Activated CD8-positive, alpha-beta T cell treated with anti-CD3 and anti-CD28 coated beads, Interleukin-2, amount 10 ng/mL, durations not matched to agents 7 days and 5 days (primary cell): ENCODE results near the gene TTC33. TPM values are rescaled to one million over a fixed set of nuclear protein-coding genes. Genes with fewer than 3 reads are reported as not detected.
A peak's percentile ranks its signal among the peaks of the same experiment; 100 is the strongest.

Experiments
- ATAC-seq: fragments of 150-1000 bp; cut with Tn5 transposase; one replicate; pipeline ENCODE4 v1.10.0; 2021; ENCODE audit warnings: moderate library complexity
- CTCF ChIA-PET: fragments of 350-600 bp; sonication (Branson Sonifier 250); formaldehyde crosslinking; loops from one replicate; lab custom pipeline; 2021; ENCODE audit warnings: antibody characterized with exemption; lab: Charles Lee
- POLR2A ChIA-PET: fragments of 350-600 bp; sonication (Branson Sonifier 250); formaldehyde crosslinking; loops from one replicate; lab custom pipeline; 2021; ENCODE audit warnings: antibody characterized with exemption; lab: Charles Lee
- DNase-seq: peaks from one replicate; pipeline ENCODE4 v3.0.0-alpha.2; 2020
- H3K27ac Mint-ChIP-seq: one replicate; pipeline ENCODE4 v1.8.0; 2021; ENCODE audit warnings: mild to moderate bottlenecking, mixed read lengths
- H3K27me3 Mint-ChIP-seq: one replicate; pipeline ENCODE4 v1.8.0; 2021; ENCODE audit warnings: low read depth, mixed read lengths
- H3K36me3 Mint-ChIP-seq: one replicate; pipeline ENCODE4 v1.8.0; 2021; ENCODE audit warnings: low read depth, mixed read lengths
- H3K4me1 Mint-ChIP-seq: one replicate; pipeline ENCODE4 v1.8.0; 2021; ENCODE audit warnings: low read depth, mixed read lengths
- H3K4me3 Mint-ChIP-seq: one replicate; pipeline ENCODE4 v1.8.0; 2021; ENCODE audit warnings: mild to moderate bottlenecking, mixed read lengths
- H3K9me3 Mint-ChIP-seq: one replicate; pipeline ENCODE4 v1.8.0; 2022; ENCODE audit warnings: mixed read lengths; ENCODE audit not compliant: insufficient read depth
- total RNA-seq, 2 experiments: library from RNA; stranded (reverse); gene quantifications; one replicate each; pipeline ENCODE4 v1.2.3, GENCODE V29; 2021

The TTC33 gene
- total RNA-seq, 2 experiments from 2014 or later: 13.4 to 14.0 TPM

GRCh38 chr5:40485021-40485998, 270.5 kb downstream of the TTC33 start:
- ChIA-PET POLR2A (interaction anchor here (1.0 to 3.1 kb wide), 3 partner anchors 44 to 195 kb away, joined by 3 to 21 read pairs (median 4); partner anchors contain the start of gene PTGER4), CTCF (interaction anchor here (1.4 to 2.0 kb wide), 4 partner anchors 16 to 199 kb away, joined by 3 to 6 read pairs (median 4); partner anchors contain the start of gene PTGER4)
- no peak overlapping the region for H3K27ac Mint-ChIP-seq
- H3K36me3 Mint-ChIP-seq: peaks cover 3% of the 10 kb centered on the region
- ATAC-seq: no peak
- H3K4me1 Mint-ChIP-seq: peaks cover 75% of the 10 kb centered on the region
- H3K27me3 Mint-ChIP-seq: no peaks in the 10 kb centered on the region
- DNase-seq: no peak
- H3K4me3 Mint-ChIP-seq: no peak overlapping the region
- H3K9me3 Mint-ChIP-seq: no peaks in the 10 kb centered on the region

DNA sequence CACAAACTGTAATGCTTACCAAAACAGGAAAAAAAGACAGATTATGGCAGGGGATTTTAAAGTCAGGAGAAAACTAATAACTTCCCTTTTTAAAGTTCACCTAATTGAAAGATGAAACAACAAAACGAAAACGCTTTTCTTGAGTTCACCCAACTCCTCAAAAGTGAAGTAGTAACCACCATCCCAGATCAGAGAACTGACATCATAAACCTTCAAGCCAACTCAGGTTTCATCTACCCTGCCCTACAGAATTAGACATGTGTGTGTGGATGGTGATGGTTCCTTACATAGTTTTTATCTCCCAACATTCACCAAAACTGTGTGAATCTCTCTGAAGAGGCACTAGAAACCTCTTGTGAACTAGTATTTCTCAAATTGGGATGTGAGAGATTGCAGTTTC, 271.3 kb downstream of the TTC33 start:
- CTCF ChIA-PET: interaction anchor here (1.5 to 1.8 kb wide), 2 partner anchors 17 to 100 kb away, joined by 3 to 6 read pairs; no protein-coding TSS in a partner anchor
- ATAC-seq: no peak

GRCh38 chr5:40483316-40483715, 272.4 kb downstream of the TTC33 start:
- Mint-ChIP-seq H3K4me3 (no peak overlapping the region), H3K27me3 (no peaks in the 10 kb centered on the region), H3K27ac (no peak overlapping the region), H3K9me3 (peaks cover 7% of the 10 kb centered on the region), H3K4me1 (peaks cover 73% of the 10 kb centered on the region), H3K36me3 (peaks cover under 1% of the 10 kb centered on the region)
- no peak for ATAC-seq
- ChIA-PET POLR2A (no interaction called here), CTCF (no interaction called here)
- no peak for DNase-seq

More for the DNA sequence above, 271.3 kb downstream of the TTC33 start:
- Mint-ChIP-seq H3K4me1 (peaks cover 78% of the 10 kb centered on the region), H3K4me3 (no peak overlapping the region), H3K27ac (no peak overlapping the region), H3K9me3 (peaks cover 4% of the 10 kb centered on the region), H3K27me3 (no peaks in the 10 kb centered on the region), H3K36me3 (peaks cover 3% of the 10 kb centered on the region)
- DNase-seq: no peak
- POLR2A ChIA-PET: interaction anchor here (0.6 to 3.1 kb wide), 3 partner anchors 47 to 1061 kb away, joined by 3 to 21 read pairs (median 3); partner anchors contain the start of gene PTGER4

DNA sequence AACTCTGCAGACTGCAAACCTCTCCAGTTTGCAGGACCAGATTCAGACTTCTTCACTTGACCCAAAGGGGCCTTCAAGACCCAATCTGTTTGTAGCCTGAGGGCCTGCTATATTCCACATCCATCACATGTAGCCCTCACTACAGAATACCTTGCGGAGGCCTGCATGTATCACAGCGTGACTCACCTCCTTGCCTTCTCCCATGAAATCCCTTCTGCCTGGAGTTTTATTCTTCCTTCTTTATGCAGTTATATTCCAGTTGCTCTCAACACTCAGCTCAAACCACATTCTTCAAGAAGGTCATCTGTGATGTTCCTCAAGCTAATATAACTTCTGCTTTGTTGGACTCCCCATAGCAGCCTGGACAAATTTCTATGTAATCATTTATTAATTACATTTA, 274.5 kb downstream of the TTC33 start:
- Mint-ChIP-seq H3K9me3 (peaks cover 7% of the 10 kb centered on the region), H3K27ac (no peak overlapping the region), H3K4me3 (no peak overlapping the region), H3K36me3 (no peaks in the 10 kb centered on the region), H3K27me3 (no peaks in the 10 kb centered on the region), H3K4me1 (peaks cover 53% of the 10 kb centered on the region)
- ChIA-PET POLR2A (no interaction called here), CTCF (interaction anchor here (0.9 to 1.9 kb wide), 4 partner anchors 16 to 208 kb away, joined by 3 to 8 read pairs (median 4); no protein-coding TSS in a partner anchor)
- DNase-seq (no peak), ATAC-seq (no peak)

DNA sequence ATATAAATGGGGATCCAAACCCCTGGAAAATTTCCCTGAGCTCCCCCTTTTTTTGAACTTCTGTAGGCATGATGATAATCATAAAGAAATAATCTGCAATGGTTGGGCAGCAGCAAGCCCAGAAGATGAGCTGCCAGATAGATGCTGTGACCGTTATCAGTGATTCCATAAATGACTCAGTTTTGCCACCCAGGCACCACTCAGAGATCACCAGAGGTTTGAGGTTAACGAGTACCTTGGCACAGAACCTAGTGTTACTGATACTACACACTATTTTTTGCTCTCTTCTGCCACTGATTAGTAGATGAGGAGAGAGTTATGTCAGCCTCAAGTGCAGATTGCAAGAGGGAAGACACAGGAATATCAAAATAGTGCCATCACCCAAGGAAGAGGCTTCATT, 275.4 kb downstream of the TTC33 start:
- peak; percentile 51 for DNase-seq
- peak overlapping the region; percentile 10 for H3K27ac Mint-ChIP-seq
- ChIA-PET CTCF (interaction anchor here (0.9 to 1.9 kb wide), 6 partner anchors 9 to 208 kb away, joined by 3 to 8 read pairs (median 3); no protein-coding TSS in a partner anchor), POLR2A (interaction anchor here (0.7 to 1.1 kb wide), 2 partner anchors 38 to 39 kb away, joined by 3 read pairs; no protein-coding TSS in a partner anchor)
- no peaks in the 10 kb centered on the region for H3K27me3 Mint-ChIP-seq
- ATAC-seq: peak; percentile 75
- peaks cover 7% of the 10 kb centered on the region for H3K9me3 Mint-ChIP-seq
- H3K36me3 Mint-ChIP-seq: no peaks in the 10 kb centered on the region
- peaks cover 45% of the 10 kb centered on the region for H3K4me1 Mint-ChIP-seq
- H3K4me3 Mint-ChIP-seq: no peak overlapping the region

DNA sequence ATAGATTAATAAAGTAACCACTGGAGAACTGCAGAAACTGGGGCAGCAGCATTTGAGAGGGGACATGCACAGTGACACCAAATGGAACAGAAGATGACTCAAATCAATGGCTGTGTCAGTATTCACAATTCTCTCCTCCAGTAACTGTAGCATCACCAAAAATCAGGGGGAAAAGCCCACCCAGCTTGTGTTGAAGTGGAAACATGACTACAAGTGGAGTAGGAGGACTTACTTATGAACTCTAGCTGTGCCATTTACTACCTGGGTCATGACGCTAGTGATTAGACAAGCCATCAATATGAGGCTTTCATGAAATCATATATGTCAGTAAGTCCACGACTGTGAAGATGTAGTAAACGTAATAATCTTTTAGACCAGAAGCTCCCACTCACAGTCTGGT, 275.8 kb downstream of the TTC33 start:
- H3K36me3 Mint-ChIP-seq: no peaks in the 10 kb centered on the region
- peaks cover 41% of the 10 kb centered on the region for H3K4me1 Mint-ChIP-seq
- no peaks in the 10 kb centered on the region for H3K27me3 Mint-ChIP-seq
- POLR2A ChIA-PET: interaction anchor here (0.7 to 1.1 kb wide), 2 partner anchors 37 to 39 kb away, joined by 3 read pairs; no protein-coding TSS in a partner anchor
- CTCF ChIA-PET: interaction anchor here (0.9 to 1.9 kb wide), 4 partner anchors 8 to 209 kb away, joined by 3 to 8 read pairs (median 4); no protein-coding TSS in a partner anchor
- no peak overlapping the region for H3K27ac Mint-ChIP-seq
- ATAC-seq (peak; percentile 34), DNase-seq (no peak)
- H3K4me3 Mint-ChIP-seq: no peak overlapping the region
- peaks cover 11% of the 10 kb centered on the region for H3K9me3 Mint-ChIP-seq

DNA sequence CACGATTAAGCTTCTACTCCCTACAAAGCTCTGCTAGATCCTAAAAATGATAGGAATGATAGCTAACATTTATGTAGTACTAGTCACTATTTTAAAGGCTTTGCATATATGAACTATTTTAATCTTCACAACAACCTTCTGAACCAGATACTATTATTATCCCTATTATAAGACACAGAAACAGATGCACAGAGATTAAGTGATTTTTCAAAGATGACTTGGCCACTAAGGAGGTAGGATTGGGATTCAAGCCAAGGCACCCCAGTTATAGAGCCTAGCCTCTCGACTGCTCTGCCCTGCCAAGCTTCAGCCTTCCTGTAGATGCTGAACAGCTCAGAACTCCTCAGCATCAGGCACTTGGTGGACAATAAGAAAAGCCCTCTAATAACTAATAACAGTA, 277.0 kb downstream of the TTC33 start:
- Mint-ChIP-seq H3K27ac (no peak overlapping the region), H3K9me3 (peaks cover 12% of the 10 kb centered on the region), H3K27me3 (no peaks in the 10 kb centered on the region), H3K36me3 (no peaks in the 10 kb centered on the region), H3K4me1 (peaks cover 29% of the 10 kb centered on the region), H3K4me3 (no peak overlapping the region)
- no peak for DNase-seq
- ChIA-PET POLR2A (no interaction called here), CTCF (interaction anchor here (0.9 to 1.0 kb wide), 2 partner anchors 14 to 120 kb away, joined by 3 read pairs; no protein-coding TSS in a partner anchor)
- no peak for ATAC-seq

DNA sequence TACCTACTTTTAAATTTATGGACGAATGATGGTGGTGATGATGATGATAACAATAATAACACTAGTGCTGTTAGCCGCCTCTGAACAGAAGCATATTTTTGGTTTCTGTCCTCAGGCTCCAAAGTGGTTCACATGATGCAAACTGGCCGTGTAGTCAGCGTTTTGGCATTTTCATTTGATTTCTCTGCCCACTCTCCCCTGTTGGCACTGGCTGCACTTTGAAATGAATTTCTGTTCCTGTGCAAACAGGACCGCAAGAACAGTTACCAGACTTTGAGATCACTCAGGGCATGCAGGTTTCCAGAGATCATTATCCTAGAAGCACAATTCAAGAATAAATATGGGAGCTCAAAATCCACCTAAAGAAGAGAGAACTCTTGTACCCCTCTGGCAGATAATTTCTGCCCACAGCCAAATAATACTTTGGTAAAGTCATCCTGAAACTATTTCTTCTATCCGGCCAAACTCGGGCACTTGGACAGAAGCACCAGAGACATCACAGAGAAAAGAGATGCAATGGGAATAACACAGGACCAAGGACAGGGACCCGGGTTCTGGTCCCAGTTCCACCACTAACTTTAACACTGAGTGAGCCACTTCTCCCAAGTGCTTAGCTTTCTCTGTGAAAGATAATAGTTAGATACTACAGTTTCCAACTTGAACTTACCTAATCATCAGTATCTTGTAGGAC, 277.8 kb downstream of the TTC33 start:
- Mint-ChIP-seq H3K4me3 (no peak overlapping the region), H3K27ac (no peak overlapping the region), H3K36me3 (no peaks in the 10 kb centered on the region), H3K9me3 (peaks cover 12% of the 10 kb centered on the region), H3K27me3 (no peaks in the 10 kb centered on the region), H3K4me1 (peaks cover 24% of the 10 kb centered on the region)
- ChIA-PET CTCF (interaction anchor here (0.9 to 1.3 kb wide), 3 partner anchors 13 to 529 kb away, joined by 3 to 4 read pairs (median 3); no protein-coding TSS in a partner anchor), POLR2A (no interaction called here)
- no peak for ATAC-seq
- no peak for DNase-seq

DNA sequence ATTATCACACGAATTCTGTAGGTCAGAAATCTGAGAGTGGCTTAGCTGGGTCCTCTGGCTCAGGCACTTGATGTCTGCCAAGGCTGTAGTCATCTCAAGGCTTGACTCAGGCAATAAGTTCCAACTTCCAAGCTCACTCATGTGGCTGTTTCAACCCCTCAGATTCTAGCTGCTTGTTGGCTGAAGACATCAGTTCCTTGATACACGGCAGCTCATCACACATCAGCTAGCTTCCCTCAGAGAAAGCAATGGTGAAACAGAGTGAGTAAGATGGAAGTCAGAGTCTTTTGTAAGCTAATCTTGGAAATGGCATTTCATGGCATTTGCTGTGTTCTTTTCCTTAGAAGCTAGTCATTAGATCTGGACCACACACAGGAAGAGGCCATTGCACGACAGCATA, 280.2 kb downstream of the TTC33 start:
- no peak for DNase-seq
- ChIA-PET CTCF (interaction anchor here (0.6 to 1.2 kb wide), 3 partner anchors 16 to 161 kb away, joined by 3 to 4 read pairs (median 4); no protein-coding TSS in a partner anchor), POLR2A (interaction anchor here (0.6 kb wide), 1 partner anchor 96 kb away, joined by 3 read pairs; no protein-coding TSS in a partner anchor)
- no peak overlapping the region for H3K4me3 Mint-ChIP-seq
- H3K27me3 Mint-ChIP-seq: no peaks in the 10 kb centered on the region
- peaks cover 12% of the 10 kb centered on the region for H3K9me3 Mint-ChIP-seq
- H3K36me3 Mint-ChIP-seq: peaks cover 6% of the 10 kb centered on the region
- H3K27ac Mint-ChIP-seq: no peak overlapping the region
- ATAC-seq: no peak
- H3K4me1 Mint-ChIP-seq: peaks cover 14% of the 10 kb centered on the region

DNA sequence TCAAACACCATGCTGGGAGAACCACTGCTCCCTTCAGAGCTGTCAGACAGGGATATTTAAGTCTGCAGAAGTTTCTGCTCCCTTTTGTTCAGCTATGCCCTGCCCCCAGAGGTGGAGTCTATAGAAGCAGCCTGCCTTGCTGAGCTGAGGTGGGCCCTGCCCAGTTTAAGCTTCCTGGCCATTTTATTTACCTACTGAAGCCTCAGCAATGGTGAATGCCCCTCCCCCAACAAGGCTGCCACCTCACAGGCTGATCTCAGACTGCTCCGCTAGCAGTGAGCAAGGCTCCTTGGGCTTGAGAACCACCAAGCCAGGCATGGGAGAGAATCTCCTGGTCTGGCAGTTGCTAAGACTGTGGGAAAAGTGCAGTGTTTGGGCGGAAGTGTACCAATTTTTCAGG, 281.5 kb downstream of the TTC33 start:
- no peak overlapping the region for H3K27ac Mint-ChIP-seq
- ATAC-seq (no peak), DNase-seq (no peak)
- CTCF ChIA-PET: no interaction called here
- H3K4me1 Mint-ChIP-seq: peaks cover 2% of the 10 kb centered on the region
- peaks cover 7% of the 10 kb centered on the region for H3K36me3 Mint-ChIP-seq
- POLR2A ChIA-PET: interaction anchor here (0.6 kb wide), 1 partner anchor 63 kb away, joined by 3 read pairs; no protein-coding TSS in a partner anchor
- peaks cover 6% of the 10 kb centered on the region for H3K9me3 Mint-ChIP-seq
- no peak overlapping the region for H3K4me3 Mint-ChIP-seq
- no peaks in the 10 kb centered on the region for H3K27me3 Mint-ChIP-seq

DNA sequence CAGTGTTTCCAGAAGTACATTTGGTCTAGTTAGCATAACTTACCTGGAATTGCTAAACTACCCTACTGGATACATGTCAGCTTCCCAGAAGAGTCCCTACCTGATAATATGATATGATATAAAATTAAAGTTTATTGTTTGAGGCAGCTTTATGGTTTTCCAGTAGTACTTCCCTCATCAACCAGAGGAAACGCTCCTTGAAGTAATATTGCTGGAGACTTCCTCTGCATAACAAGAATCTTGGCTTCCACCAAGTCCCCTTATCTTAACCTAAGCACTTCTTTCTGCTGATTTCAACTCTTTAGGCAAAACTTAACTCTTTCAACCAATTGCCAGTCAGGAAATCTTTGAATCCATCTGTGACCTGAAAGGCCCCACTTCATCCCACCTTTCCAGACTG, 290.3 kb downstream of the TTC33 start:
- CTCF ChIA-PET: interaction anchor here (0.9 to 1.4 kb wide), 3 partner anchors 11 to 15 kb away, joined by 3 read pairs; no protein-coding TSS in a partner anchor
- Mint-ChIP-seq H3K27ac (no peak overlapping the region), H3K4me1 (peaks cover 2% of the 10 kb centered on the region), H3K4me3 (no peak overlapping the region), H3K27me3 (no peaks in the 10 kb centered on the region), H3K9me3 (peaks cover 12% of the 10 kb centered on the region), H3K36me3 (peaks cover 12% of the 10 kb centered on the region)
- POLR2A ChIA-PET: no interaction called here
- no peak for ATAC-seq
- DNase-seq: no peak
